ENCODE results near the gene SLAMF6.

The SLAMF6 gene

GRCh38 chr1:160439718-160440117 is 83.3 kb downstream of the SLAMF6 start:
- no peak for TF ChIP-seq CTCF (IDR thresholded peaks at IDR 0.05; ENCODE audit: control insufficient read depth, insufficient read depth, low read depth, low read length, missing control alignments)
- DNase-seq (ENCODE audit: low read depth), result no peak

DNA sequence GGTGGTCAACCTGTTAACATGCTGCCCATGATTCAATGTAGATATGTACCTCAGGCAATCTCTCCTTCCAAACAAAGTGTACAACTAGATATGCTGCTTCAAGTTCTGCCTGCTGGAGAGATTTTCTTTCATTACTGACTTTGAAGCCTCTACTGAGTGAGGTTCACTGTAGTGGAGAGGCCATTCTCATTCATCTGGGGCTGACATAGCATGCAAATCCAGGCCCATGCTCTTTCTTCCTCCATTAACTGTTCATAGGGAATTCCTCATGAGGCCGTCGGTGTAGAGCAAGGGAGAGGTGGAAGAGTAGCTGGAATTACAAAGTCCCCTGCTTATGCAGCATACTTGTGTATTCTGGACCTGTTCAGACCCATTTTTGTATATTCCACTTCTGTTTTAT is 84.1 kb downstream of the SLAMF6 start:
- H3K4me3 ChIP-seq (ENCODE audit: control insufficient read depth, low read depth, low read length), result no peak overlapping the region
- no peak for DNase-seq (ENCODE audit: low read depth)
- TF ChIP-seq CTCF (IDR thresholded peaks at IDR 0.05; ENCODE audit: control insufficient read depth, insufficient read depth, low read depth, low read length, missing control alignments), result no peak

More at GRCh38 chr1:160439718-160440117, 83.3 kb downstream of the SLAMF6 start:
- no peak overlapping the region for H3K4me3 ChIP-seq (ENCODE audit: control insufficient read depth, low read depth, low read length)

- H3K4me3 ChIP-seq (ENCODE audit: control insufficient read depth, low read depth, low read length), result no peak overlapping the region
- no peak for TF ChIP-seq CTCF (IDR thresholded peaks at IDR 0.05; ENCODE audit: control insufficient read depth, insufficient read depth, low read depth, low read length, missing control alignments)
Observed at GRCh38 chr1:160438317-160438918, 84.6 kb downstream of the SLAMF6 start.

DNA sequence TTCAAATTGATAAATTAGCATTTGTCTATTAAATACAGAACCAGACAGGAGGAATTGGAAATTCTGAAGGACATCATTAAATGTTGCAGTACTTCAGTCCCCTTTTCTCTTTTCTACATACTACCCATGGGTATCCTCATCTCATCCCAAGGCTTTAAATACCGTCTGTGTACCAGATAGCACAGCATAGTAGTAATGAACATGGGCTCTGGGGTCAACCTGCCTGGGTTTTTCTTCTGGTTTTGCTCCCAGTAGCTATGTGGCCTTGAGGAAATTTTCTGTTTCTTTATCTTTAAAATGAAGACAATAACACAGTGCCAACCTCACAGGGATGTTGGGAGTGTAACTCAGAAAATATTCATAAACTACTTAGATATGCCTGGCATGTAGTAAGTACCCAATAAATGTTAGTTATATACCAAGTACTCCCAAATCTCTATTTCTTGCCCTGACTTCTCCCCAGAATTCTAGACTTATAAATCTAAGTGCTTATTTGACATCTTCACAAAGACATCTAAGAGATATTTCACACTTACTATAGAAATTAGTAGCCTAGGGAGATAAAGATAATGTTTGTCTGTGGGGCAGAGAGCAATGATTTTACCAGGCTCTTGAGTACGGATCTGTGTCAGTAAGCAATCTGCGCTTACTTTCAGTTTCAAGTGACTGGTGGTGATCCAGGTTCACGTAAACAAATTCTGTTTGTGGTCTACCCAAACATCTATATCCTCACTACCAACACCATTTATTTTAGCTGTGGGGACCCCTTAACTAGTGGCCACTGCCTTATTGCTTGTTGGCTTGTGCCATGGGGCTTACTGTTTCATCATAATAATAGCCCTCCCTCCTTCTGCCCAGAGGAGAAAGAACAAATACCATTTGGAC is 85.4 kb downstream of the SLAMF6 start:
- no peak overlapping the region for H3K4me3 ChIP-seq (ENCODE audit: control insufficient read depth, low read depth, low read length)
- no peak for TF ChIP-seq CTCF (IDR thresholded peaks at IDR 0.05; ENCODE audit: control insufficient read depth, insufficient read depth, low read depth, low read length, missing control alignments)
- DNase-seq (ENCODE audit: low read depth), result no peak

More at GRCh38 chr1:160438317-160438918, 84.6 kb downstream of the SLAMF6 start:
- no peak for DNase-seq (ENCODE audit: low read depth)

DNA sequence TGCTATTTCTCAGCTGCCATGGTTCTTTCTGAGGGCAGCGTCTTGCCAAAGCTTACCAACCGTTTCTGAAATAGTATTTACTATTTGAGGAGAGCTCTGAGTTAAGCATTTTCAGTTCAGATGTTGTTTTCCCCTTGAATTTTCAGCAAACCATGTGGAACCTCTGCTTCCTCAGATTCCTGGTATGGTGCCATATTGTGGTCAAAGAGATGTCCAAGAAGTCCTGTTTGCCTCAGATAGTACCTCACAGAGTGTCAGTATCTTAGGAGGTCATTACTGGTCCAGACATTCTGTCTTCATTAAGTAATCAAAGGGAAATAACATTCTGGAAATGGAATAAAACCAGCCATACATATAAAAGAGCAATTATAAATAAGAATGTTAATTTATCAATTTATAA is 86.1 kb downstream of the SLAMF6 start:
- TF ChIP-seq CTCF (IDR thresholded peaks at IDR 0.05; ENCODE audit: control insufficient read depth, insufficient read depth, low read depth, low read length, missing control alignments), result no peak
- H3K4me3 ChIP-seq (ENCODE audit: control insufficient read depth, low read depth, low read length), result no peak overlapping the region
- no peak for DNase-seq (ENCODE audit: low read depth)
